Activated gamma-delta T cell treated with Interleukin-2 at 50 U/mL for 16 hours (primary cell): ENCODE data around the gene MUC5AC.
"Not testable (repeated sequence)": the region's sequence is repeated elsewhere in the genome, so short reads cannot be mapped to it uniquely, and the experiment has no call there.

Experiments used
- DNase-seq: peaks from one replicate; pipeline ENCODE4 v3.0.0-alpha.2; 2020

MUC5AC gene, protein sequence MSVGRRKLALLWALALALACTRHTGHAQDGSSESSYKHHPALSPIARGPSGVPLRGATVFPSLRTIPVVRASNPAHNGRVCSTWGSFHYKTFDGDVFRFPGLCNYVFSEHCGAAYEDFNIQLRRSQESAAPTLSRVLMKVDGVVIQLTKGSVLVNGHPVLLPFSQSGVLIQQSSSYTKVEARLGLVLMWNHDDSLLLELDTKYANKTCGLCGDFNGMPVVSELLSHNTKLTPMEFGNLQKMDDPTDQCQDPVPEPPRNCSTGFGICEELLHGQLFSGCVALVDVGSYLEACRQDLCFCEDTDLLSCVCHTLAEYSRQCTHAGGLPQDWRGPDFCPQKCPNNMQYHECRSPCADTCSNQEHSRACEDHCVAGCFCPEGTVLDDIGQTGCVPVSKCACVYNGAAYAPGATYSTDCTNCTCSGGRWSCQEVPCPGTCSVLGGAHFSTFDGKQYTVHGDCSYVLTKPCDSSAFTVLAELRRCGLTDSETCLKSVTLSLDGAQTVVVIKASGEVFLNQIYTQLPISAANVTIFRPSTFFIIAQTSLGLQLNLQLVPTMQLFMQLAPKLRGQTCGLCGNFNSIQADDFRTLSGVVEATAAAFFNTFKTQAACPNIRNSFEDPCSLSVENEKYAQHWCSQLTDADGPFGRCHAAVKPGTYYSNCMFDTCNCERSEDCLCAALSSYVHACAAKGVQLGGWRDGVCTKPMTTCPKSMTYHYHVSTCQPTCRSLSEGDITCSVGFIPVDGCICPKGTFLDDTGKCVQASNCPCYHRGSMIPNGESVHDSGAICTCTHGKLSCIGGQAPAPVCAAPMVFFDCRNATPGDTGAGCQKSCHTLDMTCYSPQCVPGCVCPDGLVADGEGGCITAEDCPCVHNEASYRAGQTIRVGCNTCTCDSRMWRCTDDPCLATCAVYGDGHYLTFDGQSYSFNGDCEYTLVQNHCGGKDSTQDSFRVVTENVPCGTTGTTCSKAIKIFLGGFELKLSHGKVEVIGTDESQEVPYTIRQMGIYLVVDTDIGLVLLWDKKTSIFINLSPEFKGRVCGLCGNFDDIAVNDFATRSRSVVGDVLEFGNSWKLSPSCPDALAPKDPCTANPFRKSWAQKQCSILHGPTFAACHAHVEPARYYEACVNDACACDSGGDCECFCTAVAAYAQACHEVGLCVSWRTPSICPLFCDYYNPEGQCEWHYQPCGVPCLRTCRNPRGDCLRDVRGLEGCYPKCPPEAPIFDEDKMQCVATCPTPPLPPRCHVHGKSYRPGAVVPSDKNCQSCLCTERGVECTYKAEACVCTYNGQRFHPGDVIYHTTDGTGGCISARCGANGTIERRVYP (N-terminal part only)

DNA sequence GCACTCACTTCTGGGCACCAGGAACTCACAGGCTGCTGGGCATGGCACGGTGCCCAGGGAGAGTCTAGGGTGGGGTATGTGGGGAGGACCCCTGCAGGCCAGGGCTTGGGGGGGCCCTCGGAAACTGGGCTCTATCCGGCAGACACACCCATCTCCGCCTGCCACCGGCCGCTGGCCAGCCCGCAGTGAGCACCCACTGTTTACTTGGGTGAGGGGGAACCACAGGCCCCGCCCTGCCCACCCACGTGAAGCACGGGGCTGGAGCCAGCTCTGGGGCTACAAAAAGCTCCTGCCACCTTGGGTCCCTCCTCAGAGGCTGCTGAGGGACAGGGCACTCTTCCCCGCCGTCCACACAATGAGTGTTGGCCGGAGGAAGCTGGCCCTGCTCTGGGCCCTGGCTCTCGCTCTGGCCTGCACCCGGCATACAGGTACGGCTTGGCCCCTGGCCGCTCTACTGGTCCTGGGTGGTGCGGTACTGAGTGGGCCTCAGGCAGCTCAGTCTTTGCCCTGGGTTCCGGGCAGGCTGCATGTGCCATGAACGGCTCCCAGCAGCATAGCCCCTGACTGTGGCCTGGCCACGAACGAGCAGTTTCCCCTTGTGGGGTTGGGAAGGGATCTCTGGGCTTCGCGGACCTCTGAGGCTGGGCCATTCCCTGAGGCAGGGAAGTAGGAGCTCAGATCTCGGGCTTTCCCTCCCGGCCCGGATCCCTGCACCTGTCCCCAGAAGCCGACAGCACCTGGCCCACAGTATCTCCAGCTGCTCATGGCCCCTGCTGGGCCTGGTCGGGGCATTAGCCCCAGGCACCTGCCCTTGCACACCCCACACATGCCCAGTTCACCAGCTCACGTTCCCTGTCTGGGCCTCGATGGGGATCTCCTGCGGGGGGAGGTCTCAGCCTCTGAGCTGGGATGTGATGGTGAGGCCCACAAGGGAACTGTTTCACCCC lies at the start of gene MUC5AC:
MUC5AC (plus strand) TSS at position 309 of the 947 bp plus-strand sequence; CDS start at position 356, 47 bp downstream.
- DNase-seq, result peak; percentile 2

DNA sequence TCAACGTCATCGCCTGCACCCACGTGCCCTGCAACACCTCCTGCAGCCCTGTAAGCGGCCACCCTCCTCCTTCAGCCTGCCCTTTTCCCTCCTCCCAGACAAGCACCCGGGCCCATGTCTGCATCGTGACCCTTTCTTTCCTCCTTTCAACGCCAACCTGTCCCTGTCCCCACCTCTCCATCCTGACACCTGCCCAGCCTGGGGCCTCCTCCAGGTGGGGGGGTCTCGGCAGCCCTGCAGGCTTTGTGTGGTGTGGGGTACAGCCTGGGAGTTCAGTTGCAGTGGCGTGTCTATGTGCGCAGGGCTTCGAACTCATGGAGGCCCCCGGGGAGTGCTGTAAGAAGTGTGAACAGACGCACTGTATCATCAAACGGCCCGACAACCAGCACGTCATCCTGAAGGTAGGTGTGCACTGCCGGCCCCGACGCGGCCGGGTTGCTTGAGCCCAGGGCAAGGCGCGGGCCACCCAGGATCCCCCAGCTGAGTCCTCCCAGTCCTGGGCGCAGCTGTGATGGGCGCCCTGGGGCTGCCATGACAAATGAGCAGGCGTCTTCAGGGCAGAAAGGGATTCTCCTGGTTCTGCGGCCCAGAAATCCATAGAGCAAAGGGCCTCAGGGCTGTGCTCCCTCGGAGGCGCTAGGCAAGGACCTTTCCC lies 49.4 kb upstream of the MUC5AC start:
- no peak for DNase-seq

DNA sequence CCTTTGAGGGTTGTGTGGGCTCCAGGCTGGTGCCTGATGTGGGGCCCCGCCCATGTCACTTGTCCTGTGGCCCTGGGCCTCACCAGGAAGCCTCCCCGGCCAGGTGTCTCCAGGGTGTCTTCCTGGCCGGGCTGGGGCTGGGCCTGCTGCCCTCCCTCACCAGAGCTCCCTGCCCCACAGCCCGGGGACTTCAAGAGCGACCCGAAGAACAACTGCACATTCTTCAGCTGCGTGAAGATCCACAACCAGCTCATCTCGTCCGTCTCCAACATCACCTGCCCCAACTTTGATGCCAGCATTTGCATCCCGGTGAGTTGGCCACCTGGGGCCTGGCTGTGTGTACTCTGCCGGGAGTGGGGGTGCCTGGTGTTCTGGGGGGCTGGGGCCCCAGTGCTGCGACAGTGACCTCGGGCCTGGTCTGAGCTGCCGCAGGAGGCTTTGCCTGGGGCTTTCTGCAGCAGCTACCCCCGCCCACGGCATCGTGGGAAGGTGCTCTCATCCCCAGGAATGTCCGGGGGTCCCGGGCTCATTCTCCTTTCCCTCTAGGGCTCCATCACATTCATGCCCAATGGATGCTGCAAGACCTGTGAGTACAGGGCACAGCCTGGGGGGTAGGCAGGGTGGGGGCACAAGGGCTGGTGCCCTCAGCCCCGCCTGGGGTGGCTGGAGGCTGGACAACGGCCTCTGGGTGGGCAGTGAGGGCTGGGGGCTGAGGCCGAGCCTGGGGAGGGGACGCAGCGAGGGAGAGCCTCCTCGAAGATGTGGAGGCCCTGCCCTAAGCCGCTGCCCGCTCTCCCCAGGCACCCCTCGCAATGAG lies 48.4 kb upstream of the MUC5AC start:
- DNase-seq, result no peak

DNA sequence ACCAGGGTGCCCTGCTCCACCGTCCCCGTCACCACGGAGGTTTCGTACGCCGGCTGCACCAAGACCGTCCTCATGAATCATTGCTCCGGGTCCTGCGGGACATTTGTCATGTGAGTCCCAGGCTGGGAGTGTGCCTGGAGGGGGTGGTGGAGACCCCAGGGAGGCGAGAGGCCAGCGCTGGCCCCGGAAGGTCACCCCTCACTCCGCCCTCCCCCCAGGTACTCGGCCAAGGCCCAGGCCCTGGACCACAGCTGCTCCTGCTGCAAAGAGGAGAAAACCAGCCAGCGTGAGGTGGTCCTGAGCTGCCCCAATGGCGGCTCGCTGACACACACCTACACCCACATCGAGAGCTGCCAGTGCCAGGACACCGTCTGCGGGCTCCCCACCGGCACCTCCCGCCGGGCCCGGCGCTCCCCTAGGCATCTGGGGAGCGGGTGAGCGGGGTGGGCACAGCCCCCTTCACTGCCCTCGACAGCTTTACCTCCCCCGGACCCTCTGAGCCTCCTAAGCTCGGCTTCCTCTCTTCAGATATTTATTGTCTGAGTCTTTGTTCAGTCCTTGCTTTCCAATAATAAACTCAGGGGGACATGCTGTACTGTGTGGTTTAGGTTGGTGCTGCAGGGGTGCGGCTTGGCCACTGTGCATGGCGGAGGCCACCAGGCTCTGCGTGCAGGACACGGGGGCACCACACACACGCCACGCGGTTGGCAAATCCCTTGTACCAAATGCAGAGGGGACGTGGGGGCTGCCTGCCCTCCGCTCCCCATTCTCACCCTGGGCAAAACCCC lies 47.6 kb upstream of the MUC5AC start:
- DNase-seq, result no peak

DNA sequence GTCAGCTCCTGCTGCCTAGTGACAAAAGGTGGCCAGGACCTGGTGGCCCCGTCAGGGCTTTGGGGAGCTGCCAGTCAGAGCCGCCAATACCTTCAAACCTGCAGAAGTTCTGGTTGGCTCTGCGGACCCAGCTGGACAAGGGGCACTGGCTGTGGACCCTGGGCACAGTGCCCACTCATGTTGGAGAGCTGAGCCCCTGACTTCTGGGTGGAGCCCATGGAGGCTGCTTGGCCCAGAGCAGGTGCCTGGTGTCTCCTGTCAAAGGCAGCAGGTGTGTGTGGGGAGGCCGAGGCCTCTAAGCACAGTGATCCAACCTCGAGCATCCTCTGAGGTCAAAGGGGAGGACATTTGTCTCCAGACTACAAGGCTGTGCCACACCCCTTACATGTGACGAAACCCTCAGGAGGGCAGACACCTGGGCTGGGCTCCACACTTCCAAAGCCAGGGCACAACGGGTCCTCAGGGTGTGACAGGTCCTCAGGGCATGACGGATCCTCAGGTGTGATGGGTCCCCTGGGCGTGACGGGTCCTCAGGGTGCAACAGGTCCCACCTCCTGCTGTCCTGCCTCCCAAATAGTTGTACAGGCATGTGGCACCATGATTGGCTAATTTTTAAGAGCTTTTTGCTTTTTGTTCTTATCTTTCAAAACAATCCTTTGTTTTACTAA lies 46.1 kb upstream of the MUC5AC start:
- no peak for DNase-seq

DNA sequence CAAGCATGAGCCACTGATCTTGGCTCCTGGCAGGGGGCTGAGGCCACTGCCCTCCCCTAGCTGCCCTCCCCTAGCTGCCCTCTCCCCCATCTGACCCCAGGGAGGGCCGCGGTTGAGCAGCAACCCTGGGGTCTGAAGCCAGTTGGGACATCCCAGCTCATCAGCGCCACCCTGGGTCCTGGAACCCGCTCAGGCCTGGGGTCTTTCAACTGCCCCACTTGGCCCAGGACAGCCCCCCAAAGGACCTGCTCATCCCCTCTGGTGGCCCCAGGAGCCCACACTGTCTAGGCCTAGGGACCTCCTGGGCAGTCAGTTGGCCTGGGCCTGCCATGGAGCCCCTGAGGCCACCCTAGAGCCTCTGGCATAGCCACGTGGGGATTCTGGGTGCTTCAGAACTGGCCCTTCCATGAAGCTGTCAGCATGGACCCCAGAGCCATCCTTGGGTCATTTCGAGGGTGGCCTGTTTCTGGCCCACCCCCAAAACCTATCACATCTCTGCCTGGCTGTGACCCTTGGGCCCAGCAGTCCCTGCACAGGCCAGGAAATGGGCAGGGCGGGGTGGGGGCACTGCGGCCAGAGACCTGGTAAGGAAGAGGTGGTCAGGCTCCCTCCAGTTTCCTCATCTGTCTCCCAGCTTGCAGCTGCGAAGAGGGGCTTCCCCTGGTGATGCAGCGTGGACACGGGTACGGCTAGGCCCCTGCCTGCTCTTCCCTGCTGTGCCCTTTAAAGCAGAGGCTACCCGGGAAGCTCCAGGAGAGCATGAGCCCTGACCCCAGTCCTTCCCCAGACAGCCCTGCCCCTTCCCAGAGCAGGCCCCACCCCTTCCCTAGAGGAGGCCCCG lies 45.2 kb upstream of the MUC5AC start:
- no peak for DNase-seq

DNA sequence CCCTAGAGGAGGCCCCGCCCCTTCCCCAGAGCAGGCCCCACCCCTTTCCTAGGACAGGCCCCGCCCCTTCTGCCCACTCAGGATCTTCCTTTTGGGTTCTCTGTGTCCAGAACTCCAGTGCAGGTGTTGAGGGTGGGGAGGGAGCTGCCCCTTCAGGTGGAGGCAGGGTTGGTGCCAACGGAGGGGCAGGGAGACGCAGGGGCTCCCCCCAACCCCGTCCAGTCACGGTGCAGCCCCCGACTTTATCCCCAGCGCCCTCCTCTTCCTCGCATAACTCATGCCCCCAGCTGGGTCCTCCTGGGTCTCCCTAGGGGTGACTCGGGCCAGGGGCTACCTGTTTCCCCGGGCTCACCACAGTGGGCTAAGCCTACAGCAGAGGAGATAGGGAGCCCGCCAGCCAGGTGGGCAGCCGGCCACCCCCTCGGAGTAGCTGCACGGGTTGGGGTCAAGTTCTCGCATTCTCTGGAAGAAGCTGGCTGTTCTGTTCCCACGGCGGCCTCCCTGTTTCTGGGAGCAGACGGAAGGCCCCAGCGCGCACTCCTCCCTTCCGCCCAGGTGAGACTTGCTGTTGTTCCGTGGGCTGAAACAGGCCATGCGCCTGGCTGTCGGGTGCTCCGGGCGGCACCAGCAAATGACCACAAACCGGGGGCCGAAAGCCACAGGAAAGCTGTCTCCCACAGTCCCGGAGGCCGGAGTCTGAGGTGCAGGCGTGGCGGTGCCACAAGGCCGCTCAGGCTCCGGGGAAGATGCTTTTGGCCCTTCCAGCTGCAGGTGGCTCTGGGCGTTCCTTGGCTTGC lies 44.1 kb upstream of the MUC5AC start:
- DNase-seq, result no peak

DNA sequence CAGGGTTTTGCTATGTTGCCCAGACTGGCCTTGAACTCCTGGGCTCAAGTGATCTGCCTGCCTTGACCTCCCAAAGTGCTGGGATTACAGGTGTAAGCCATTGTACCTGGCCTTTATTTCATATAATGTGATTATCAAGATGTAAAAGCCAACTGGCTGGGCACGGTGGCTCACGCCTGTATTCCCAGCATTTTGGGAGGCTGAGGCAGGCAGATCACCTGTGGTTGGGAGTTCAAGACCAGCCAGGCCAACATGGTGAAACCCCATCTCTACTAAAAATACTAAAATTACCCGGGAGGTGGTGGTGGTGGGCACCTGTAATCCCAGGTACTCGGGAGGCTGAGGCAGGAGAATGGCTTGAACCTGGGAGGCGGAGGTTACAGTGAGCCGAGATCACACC lies 42.5 kb upstream of the MUC5AC start:
- DNase-seq, result not testable (repeated sequence)

DNA sequence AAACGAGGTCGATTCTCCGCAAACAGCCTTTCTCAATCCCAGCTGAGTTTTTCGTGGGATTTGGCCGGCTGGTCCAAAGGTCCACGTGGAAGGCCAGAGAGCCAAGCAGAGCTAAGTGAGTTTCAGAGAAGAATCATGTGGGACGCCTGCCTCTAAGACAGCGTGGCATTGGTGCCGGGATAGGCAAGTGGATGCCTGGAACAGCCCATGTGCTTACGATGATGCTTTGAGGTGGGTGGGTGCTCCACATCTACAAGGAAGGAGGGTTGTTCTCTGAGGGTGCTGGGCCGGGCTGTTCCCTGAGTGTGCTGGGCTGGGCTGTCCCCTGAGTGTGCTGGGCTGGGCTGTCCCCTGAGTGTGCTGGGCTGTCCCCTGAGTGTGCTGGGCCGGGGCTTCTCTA lies 41.6 kb upstream of the MUC5AC start:
- no peak for DNase-seq

DNA sequence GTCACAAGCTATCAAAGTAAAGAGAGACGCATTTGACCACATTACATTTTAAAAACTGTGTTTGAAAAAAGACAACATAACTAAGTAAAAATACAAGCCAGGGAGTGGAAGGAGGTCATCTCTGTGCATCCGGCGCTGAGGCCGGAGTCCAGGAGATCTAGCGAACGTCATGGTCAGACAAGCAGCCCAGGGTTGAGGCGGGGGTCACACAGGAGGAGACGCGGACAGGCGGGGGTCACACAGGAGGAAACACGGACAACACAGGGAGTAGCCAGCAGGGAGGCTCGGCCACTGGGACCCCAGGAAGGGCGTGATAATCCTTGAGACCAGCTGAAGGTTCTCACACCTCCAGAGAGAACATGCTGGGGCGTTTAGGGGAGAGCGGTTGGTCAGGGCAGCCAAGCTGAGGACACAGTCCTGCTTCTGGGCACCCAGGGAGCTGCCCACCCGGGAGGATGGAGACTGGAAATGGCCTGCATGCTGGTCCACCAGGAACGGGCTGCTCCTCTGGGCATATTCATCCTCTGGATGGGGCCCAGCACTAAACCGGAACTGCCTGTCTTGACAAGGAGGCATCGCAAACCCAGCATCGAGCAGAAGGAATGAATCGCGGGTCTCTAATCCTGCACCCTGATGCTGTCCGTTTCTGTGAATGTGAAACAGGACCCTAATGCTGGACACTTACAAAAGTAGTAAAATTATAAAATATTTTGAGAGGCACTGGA lies 40.9 kb upstream of the MUC5AC start:
- no peak for DNase-seq

DNA sequence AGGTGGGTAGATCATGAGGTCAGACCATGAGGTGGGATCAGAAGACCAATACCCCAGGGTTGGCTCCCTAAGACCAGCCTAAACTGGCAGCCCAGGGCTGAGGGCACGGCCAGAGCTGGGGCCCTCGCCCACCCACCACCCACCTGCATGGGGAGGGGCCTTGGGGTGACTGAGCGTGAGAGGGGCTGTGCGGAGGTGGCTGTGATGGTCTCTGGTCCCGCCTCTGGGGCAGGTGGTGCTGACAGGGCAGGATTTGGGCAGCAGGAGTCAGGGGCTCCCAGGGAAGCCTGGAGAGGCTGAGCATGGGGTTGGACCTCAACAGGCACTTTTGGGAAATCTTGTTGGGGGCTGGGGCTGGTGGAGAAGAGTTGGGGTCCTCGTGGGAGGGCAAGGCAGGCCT lies 39.8 kb upstream of the MUC5AC start:
- DNase-seq, result peak; percentile 1

DNA sequence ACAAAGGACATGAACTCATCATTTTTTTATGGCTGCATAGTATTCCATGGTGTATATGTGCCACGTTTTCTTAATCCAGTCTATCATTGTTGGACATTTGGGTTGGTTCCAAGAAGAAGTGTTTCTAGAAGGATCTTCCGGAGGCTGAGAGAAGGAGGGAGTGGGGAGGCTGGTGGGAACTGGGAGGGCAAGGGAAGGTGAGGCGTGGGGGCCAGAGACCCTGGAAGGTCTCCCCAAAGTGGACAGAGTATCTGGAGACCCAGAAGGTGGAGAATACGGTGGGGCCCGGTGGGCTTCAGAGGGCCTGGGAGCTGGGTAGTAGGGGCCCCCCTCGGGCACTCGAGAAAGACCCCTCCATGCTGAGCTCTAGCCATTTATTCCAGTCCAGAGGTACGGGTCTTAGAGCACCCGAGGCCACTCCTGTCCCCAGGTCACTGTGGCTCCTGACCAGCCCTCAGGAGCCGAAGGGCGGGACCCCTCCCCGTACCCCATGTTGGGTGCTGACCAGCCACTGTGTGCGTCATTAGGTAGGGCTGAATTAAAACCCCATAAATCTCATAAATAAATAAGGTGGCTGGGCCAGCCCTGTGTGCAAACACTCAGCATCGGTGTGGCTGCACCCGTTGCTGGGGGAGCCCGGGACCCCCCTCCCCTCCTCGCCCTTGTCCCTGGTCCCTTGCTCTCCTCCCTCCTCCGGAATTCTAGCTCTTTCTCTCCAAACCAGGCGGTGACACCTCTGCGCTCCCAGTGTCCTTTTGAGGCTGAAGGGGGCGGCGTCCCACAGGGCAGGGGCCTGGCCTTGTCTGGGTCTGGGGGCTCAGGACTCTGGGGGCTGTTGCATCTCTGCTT lies 38.8 kb upstream of the MUC5AC start:
- DNase-seq, result peak; percentile 0

DNA sequence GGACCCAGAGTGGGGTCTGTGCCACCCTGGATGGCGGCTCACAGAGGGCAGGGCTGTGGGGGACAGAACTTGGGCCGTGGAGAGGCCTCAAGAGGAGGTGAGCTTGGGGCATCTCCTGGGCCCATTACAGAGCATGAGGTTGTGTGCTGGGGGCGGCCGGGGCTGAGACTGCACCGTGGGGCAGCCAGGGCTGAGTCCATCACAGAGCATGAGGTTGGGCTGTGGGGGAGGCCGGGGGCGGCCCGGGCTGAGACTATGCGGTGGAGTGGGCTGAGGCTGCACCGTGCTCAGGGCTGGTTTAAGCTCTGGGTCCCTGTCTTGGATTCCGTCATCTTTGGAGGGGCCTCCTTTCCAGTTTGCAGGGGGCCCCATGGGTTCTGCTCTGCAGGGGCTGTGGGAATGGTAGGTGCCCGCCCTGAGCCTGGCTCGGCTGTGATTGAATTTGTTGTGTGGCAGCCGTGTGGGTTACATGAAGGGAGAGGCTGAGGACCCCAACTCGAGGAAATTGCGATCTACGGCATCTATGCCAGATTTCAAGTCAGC lies 38.1 kb upstream of the MUC5AC start:
- DNase-seq, result peak; percentile 2

DNA sequence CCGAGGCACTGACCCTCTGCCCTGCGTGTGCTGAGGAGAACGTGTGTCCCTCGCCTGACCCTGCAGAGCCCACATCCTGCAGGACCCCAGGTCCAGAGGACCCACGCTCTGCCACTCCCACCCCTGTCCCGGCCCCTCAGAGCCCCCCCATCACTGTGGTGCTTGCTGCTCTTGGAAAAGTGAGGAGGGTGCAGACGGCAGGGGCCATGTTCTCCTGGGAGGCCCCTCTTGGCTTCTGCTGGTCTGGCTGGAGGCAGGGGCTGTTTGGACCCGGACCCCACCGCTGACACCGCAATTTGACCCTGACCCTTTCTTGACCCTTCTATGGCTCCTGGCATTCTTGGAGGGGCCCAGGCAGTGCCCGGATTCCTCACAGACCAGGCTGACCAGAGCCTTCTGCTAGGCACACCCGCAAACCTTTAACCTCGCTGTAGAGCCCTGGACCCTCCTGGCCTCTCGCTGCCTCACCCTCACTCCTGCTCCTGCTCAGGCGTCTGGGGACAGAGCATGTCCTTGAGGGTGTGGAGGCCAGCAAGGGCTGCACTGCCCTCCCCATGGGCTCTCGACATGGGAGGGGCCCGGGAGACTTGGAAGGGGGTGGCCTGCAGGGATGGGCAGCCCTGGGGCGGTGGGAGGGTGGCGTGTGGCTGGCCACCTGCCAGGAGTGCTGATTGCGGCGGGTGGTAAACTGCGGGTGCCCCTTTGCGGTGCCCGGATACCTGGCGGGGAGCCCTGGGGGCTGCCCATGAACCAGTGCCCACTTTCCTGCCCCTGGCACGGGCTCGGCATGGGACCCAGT lies 37.0 kb upstream of the MUC5AC start:
- no peak for DNase-seq
